ENCODE measurements around the gene SLX4. TPM values are rescaled to one million over a fixed set of nuclear protein-coding genes. Genes with fewer than 3 reads are reported as not detected.

SLX4 gene
- total and polyA plus RNA-seq, 9 of the 15 experiments (the other 6 are each of a cell fraction or from before 2014, with no cell fraction given): 0.29 to 7.9 (median 3.8) TPM

- TF ChIP-seq HMBOX1 (IDR thresholded peaks at IDR 0.05) (0 out of 2 replicates have a peak, but pooled peaks have one; percentile 31), CREM (IDR thresholded peaks at IDR 0.05; ENCODE audit: low read depth) (0 out of 2 replicates have a peak, but pooled peaks have one; percentile 27), SMARCA5 (IDR thresholded peaks at IDR 0.05) (no peak), CTCF (IDR thresholded peaks at IDR 0.05 in 2 of 3, conservative IDR thresholded peaks at IDR 0.05 in 1 of 3; ENCODE audit: insufficient read depth in 2 of 3, low read depth in 1 of 3, low read length in 3 of 3) (no peak), DPF2 (IDR thresholded peaks at IDR 0.05) (peak; percentile 70), TFAP4 (CRISPR knock-in tag; IDR thresholded peaks at IDR 0.05; ENCODE audit: borderline replicate concordance) (peak; percentile 56), CBFA2T3 (IDR thresholded peaks at IDR 0.05) (peak; percentile 23; the same call in 1 of the 2 replicates)
These were observed 31.1 kb upstream of the SLX4 start (continued) for GRCh38 chr16:3642397-3643094.
